Right atrium auricular region (tissue), 2 donors: Measurements from ENCODE around the gene RGS5. TPM values are rescaled to one million over a fixed set of nuclear protein-coding genes. Genes with fewer than 3 reads are reported as not detected.

ENCODE experiments used
- DNase-seq: peaks from one replicate; pipeline ENCODE4 v3.0.0-alpha.2; 2019; ENCODE audit warnings: low spot score
- H3K27ac ChIP-seq, 2 donors: fragments of 200-600 bp; sonication (generic); 1 replicate in 1 of 2; 2 replicates in 1 of 2; pipeline ENCODE4 v1.5.1; 2016 to 2019
- H3K27me3 ChIP-seq, 2 donors: fragments of 200-600 bp; sonication (generic); one replicate each; pipeline versions ENCODE4 v1.5.1 to v1.6.0; 2017 to 2019
- H3K36me3 ChIP-seq: fragments of 200-600 bp; sonication (generic); one replicate; pipeline ENCODE4 v1.5.1; 2016
- H3K4me1 ChIP-seq, 2 donors: fragments of 200-600 bp; sonication (generic); one replicate each; pipeline versions ENCODE4 v1.5.1 to v1.6.0; 2017 to 2019
- H3K4me3 ChIP-seq, 2 donors: fragments of 200-600 bp; sonication (generic); 1 replicate in 1 of 2; 2 replicates in 1 of 2; pipeline ENCODE4 v1.5.1; 2017 to 2019; ENCODE audit warnings: mild to moderate bottlenecking in 1 of 2, moderate library complexity in 1 of 2
- H3K9me3 ChIP-seq, 2 donors: fragments of 200-600 bp; sonication (generic); one replicate each; pipeline ENCODE4 v1.5.1; 2019
- total RNA-seq, 2 donors: library from RNA; depleted of rRNA; stranded (reverse); fragments of >200 nt; gene quantifications; one replicate each; pipeline ENCODE4 v1.1.0, GENCODE V29; 2016
- TF ChIP-seq, protein P1 (sequence below), 2 donors: fragments of 200-600 bp; sonication (generic); IDR thresholded peaks; one replicate each; pipeline ENCODE4 v1.5.1; 2019; ENCODE audit warnings: antibody characterized with exemption in 2 of 2

Gene RGS5
- total RNA-seq, 2 donors from 2014 or later, result 43.5 to 381 TPM

DNA sequence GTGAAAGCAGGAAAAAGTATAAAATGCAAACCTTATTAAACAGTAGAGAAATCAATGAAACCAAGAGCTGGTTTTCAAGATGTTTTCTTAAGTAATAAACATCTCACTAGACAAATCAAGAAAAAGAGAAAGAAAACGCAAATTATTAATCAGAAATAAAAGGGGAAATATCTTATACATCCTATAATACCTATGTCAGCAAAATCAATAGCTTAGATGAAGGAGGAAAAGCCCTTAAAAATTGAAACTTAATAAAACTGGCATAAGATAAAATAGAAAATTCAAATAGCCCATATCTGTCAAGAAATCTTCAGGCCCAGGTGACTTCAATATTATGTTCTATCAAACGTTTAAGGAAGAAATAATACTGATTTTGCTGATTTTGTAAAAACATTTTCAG lies 74.4 kb downstream of the RGS5 start:
- Histone ChIP-seq H3K4me1 (no peaks in the 10 kb centered on the region), H3K27me3 (no peaks in the 10 kb centered on the region), H3K36me3 (no peaks in the 10 kb centered on the region), H3K4me3 (no peak overlapping the region), H3K9me3 (no peaks in the 10 kb centered on the region), H3K27ac (no peak overlapping the region)
- DNase-seq, result no peak
- TF ChIP-seq, protein P1, sequence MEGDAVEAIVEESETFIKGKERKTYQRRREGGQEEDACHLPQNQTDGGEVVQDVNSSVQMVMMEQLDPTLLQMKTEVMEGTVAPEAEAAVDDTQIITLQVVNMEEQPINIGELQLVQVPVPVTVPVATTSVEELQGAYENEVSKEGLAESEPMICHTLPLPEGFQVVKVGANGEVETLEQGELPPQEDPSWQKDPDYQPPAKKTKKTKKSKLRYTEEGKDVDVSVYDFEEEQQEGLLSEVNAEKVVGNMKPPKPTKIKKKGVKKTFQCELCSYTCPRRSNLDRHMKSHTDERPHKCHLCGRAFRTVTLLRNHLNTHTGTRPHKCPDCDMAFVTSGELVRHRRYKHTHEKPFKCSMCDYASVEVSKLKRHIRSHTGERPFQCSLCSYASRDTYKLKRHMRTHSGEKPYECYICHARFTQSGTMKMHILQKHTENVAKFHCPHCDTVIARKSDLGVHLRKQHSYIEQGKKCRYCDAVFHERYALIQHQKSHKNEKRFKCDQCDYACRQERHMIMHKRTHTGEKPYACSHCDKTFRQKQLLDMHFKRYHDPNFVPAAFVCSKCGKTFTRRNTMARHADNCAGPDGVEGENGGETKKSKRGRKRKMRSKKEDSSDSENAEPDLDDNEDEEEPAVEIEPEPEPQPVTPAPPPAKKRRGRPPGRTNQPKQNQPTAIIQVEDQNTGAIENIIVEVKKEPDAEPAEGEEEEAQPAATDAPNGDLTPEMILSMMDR (IDR thresholded peaks at IDR 0.05), result no peak

DNA sequence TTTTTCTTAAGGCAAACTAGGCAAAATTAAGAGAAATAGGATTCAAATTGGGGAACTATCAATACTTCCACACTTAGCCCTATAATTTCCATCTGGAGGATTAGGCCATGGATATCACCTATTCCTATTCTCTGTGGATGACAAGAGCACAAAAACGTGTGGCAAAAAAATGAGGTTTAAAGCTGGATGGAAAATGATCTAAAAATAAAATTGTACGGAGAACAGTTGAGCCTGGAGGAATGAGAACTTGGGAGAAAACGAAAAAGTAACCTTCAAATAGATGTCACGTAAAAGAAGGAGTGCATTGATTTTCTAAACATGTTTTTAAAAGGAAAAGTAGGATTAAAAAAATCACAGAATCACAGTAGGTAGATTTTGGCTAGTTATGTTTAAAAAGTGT lies 77.9 kb downstream of the RGS5 start:
- Histone ChIP-seq H3K4me3 (no peak overlapping the region), H3K9me3 (no peaks in the 10 kb centered on the region), H3K36me3 (no peaks in the 10 kb centered on the region), H3K27ac (no peak overlapping the region), H3K4me1 (no peaks in the 10 kb centered on the region), H3K27me3 (no peaks in the 10 kb centered on the region)
- TF ChIP-seq, protein P1 (IDR thresholded peaks at IDR 0.05), result no peak
- no peak for DNase-seq

DNA sequence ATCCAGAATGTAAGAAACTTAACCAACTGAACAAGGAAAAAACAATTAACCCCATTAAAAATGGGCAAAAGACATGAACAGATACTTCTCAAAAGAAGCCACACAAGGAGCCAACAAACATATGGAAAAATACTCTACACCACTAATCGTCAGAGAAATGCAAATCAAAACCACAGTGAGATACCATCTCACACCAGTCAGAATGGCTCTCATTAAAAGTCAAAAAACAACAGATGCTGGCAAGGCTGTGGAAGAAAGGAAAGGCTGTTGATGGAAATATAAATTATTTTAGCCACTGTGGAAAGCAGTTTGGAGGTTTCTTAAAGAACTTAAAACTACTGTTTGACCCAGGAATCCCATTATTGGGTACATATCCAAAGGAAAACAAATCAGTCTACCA lies 82.3 kb downstream of the RGS5 start:
- Histone ChIP-seq H3K4me1 (no peaks in the 10 kb centered on the region), H3K27me3 (no peaks in the 10 kb centered on the region), H3K4me3 (no peak overlapping the region), H3K36me3 (no peaks in the 10 kb centered on the region), H3K27ac (no peak overlapping the region), H3K9me3 (no peaks in the 10 kb centered on the region)
- DNase-seq, result no peak
- TF ChIP-seq, protein P1 (IDR thresholded peaks at IDR 0.05), result no peak

- Histone ChIP-seq H3K27ac (no peak overlapping the region), H3K9me3 (no peaks in the 10 kb centered on the region), H3K27me3 (no peaks in the 10 kb centered on the region), H3K36me3 (no peaks in the 10 kb centered on the region), H3K4me3 (no peak overlapping the region), H3K4me1 (no peaks in the 10 kb centered on the region)
- no peak for DNase-seq
- TF ChIP-seq, protein P1 (IDR thresholded peaks at IDR 0.05), result no peak
These were observed 83.0 kb downstream of the RGS5 start for GRCh38 chr1:163119707-163120106.

DNA sequence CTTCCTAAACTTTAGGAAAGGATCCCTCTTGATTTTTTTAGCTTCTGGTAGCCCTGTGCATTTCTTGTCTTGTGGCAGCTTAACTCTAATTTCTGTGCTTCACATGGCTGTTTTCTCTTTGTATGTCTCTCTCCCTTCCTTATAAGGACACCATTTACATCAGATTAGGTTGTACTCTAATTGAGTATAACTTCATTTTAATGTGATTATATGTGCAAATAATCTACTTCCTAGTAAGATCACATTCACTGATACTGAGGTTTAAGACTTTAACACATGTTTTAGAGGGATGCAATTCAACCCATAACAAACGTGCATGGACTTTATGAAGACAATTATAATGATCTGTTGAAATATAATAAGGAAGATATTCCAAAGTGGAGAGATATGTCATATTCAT lies 86.8 kb downstream of the RGS5 start:
- no peak overlapping the region for H3K4me3 ChIP-seq
- no peaks in the 10 kb centered on the region for H3K36me3 ChIP-seq
- H3K4me1 ChIP-seq, result no peaks in the 10 kb centered on the region
- no peak overlapping the region for H3K27ac ChIP-seq
- DNase-seq, result no peak
- no peaks in the 10 kb centered on the region for H3K27me3 ChIP-seq
- H3K9me3 ChIP-seq, result no peaks in the 10 kb centered on the region
- TF ChIP-seq, protein P1 (IDR thresholded peaks at IDR 0.05), result no peak

GRCh38 chr1:163107655-163108054 lies 95.1 kb downstream of the RGS5 start:
- no peak for DNase-seq
- no peaks in the 10 kb centered on the region for H3K4me1 ChIP-seq
- TF ChIP-seq, protein P1 (IDR thresholded peaks at IDR 0.05), result no peak
- no peak overlapping the region for H3K27ac ChIP-seq
- no peak overlapping the region for H3K4me3 ChIP-seq
- no peaks in the 10 kb centered on the region for H3K36me3 ChIP-seq
- H3K9me3 ChIP-seq, result no peaks in the 10 kb centered on the region
- H3K27me3 ChIP-seq, result no peaks in the 10 kb centered on the region
